Osteocyte (in vitro differentiated cells): ENCODE data around the gene STARD3. TPM values are rescaled to one million over a fixed set of nuclear protein-coding genes. Genes with fewer than 3 reads are reported as not detected.

Source experiments
- DNase-seq: peaks from one replicate; pipeline ENCODE4 v3.0.0; 2021; ENCODE audit warnings: mixed read lengths; ENCODE audit not compliant: unreplicated experiment; ENCODE audit errors: extremely low spot score
- H3K27ac Mint-ChIP-seq: one replicate; pipeline ENCODE4 v1.8.0; 2021; ENCODE audit warnings: mild to moderate bottlenecking, mixed read lengths; ENCODE audit not compliant: unreplicated experiment
- H3K27me3 Mint-ChIP-seq: one replicate; pipeline ENCODE4 v1.8.0; 2021; ENCODE audit warnings: mixed read lengths; ENCODE audit not compliant: unreplicated experiment
- H3K36me3 Mint-ChIP-seq: one replicate; pipeline ENCODE4 v1.8.0; 2021; ENCODE audit warnings: mixed read lengths; ENCODE audit not compliant: unreplicated experiment
- H3K4me1 Mint-ChIP-seq: one replicate; pipeline ENCODE4 v1.8.0; 2021; ENCODE audit warnings: mixed read lengths; ENCODE audit not compliant: unreplicated experiment
- H3K4me3 Mint-ChIP-seq: one replicate; pipeline ENCODE4 v1.8.0; 2021; ENCODE audit warnings: mild to moderate bottlenecking, moderate library complexity, mixed read lengths; ENCODE audit not compliant: unreplicated experiment
- H3K9me3 Mint-ChIP-seq: one replicate; pipeline ENCODE4 v1.8.0; 2021; ENCODE audit warnings: mixed read lengths; ENCODE audit not compliant: unreplicated experiment
- total RNA-seq: library from RNA; stranded (reverse); gene quantifications from 2 replicates; pipeline ENCODE4 v1.2.1, GENCODE V29; 2021
- TF ChIP-seq, protein P1 (sequence below): fragments of 200-600 bp; sonication (generic); IDR thresholded peaks from 2 replicates; pipeline ENCODE4 v1.5.0; 2021; ENCODE audit warnings: antibody characterized with exemption, mild to moderate bottlenecking, moderate library complexity

The STARD3 gene
- total RNA-seq, 1 donor from 2014 or later, result 68.9 TPM

DNA sequence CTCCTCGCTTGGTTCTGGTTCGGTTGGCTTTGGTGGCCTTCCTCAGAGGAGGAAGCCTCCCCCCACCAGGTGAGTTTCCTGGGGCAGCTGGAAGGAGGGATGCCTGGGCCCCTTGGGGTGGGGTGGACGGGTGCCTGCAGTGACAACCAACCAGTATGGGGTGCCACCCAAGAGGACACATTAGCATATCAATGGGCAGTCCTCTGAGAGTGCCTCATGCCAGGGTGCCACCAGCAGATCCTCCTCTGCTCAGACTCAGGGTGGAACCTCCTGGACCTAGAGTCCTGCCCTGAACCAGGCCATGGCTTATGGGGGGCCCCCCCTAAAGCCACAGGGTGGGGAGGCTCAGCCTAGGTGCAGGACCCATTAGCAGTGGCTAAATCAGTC, 7.5 kb upstream of the STARD3 start:
- Mint-ChIP-seq H3K4me3 (no peak overlapping the region), H3K9me3 (no peaks in the 10 kb centered on the region)

DNA sequence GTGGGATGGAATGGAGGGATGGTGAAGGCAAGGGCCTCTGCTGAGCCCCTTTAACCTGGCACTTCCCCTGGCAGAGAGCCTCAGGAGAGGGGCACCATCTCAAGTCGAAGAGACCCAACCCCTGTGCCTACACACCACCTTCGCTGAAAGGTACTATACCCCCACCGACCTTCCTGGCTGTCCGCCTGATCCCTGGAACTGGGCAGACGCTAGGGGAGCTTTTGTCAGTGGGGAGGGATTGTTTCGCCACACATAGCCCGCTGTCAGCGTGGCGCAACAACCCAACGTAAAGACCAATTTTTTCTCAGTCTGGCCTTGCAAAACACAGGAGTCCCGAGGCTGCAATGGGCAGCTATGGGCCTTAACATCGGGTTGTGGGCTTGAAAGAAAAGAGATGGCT, 7.0 kb upstream of the STARD3 start:
- TF ChIP-seq, protein P1, sequence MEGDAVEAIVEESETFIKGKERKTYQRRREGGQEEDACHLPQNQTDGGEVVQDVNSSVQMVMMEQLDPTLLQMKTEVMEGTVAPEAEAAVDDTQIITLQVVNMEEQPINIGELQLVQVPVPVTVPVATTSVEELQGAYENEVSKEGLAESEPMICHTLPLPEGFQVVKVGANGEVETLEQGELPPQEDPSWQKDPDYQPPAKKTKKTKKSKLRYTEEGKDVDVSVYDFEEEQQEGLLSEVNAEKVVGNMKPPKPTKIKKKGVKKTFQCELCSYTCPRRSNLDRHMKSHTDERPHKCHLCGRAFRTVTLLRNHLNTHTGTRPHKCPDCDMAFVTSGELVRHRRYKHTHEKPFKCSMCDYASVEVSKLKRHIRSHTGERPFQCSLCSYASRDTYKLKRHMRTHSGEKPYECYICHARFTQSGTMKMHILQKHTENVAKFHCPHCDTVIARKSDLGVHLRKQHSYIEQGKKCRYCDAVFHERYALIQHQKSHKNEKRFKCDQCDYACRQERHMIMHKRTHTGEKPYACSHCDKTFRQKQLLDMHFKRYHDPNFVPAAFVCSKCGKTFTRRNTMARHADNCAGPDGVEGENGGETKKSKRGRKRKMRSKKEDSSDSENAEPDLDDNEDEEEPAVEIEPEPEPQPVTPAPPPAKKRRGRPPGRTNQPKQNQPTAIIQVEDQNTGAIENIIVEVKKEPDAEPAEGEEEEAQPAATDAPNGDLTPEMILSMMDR, result no peak
- peaks cover 53% of the 10 kb centered on the region for H3K27me3 Mint-ChIP-seq
- peaks cover 15% of the 10 kb centered on the region for H3K4me1 Mint-ChIP-seq
- no peak overlapping the region for H3K4me3 Mint-ChIP-seq
- no peaks in the 10 kb centered on the region for H3K36me3 Mint-ChIP-seq
- no peak overlapping the region for H3K27ac Mint-ChIP-seq
- no peaks in the 10 kb centered on the region for H3K9me3 Mint-ChIP-seq
- no peak for DNase-seq

More for the DNA sequence above, 7.5 kb upstream of the STARD3 start:
- TF ChIP-seq, protein P1, result no peak
- Mint-ChIP-seq H3K36me3 (no peaks in the 10 kb centered on the region), H3K27ac (no peak overlapping the region), H3K4me1 (peaks cover 15% of the 10 kb centered on the region), H3K27me3 (peaks cover 57% of the 10 kb centered on the region)
- DNase-seq, result no peak

DNA sequence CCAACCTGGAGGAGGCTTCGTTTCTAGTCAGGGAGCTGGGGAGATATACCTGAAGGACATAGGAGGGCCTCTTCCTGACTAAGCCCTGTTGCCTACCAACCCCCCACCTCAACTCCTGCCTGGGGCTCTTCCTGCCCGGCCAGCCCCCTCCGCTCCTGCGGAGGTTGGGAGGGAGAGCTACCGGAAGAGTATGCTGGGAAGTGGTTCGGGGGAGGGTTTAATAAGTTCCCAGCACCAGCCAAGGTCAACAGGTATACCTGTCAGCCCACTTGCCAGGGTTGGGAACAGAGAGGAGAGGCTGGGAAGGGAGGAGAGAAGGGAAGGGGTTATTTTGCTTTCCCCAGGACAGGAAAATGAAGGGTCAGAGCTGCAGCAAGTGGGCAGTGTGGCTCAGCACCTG, 5.5 kb upstream of the STARD3 start:
- peaks cover 12% of the 10 kb centered on the region for H3K4me1 Mint-ChIP-seq
- peaks cover 38% of the 10 kb centered on the region for H3K27me3 Mint-ChIP-seq
- no peaks in the 10 kb centered on the region for H3K36me3 Mint-ChIP-seq
- no peak overlapping the region for H3K27ac Mint-ChIP-seq
- TF ChIP-seq, protein P1, result no peak
- no peaks in the 10 kb centered on the region for H3K9me3 Mint-ChIP-seq
- no peak overlapping the region for H3K4me3 Mint-ChIP-seq
- DNase-seq, result no peak

DNA sequence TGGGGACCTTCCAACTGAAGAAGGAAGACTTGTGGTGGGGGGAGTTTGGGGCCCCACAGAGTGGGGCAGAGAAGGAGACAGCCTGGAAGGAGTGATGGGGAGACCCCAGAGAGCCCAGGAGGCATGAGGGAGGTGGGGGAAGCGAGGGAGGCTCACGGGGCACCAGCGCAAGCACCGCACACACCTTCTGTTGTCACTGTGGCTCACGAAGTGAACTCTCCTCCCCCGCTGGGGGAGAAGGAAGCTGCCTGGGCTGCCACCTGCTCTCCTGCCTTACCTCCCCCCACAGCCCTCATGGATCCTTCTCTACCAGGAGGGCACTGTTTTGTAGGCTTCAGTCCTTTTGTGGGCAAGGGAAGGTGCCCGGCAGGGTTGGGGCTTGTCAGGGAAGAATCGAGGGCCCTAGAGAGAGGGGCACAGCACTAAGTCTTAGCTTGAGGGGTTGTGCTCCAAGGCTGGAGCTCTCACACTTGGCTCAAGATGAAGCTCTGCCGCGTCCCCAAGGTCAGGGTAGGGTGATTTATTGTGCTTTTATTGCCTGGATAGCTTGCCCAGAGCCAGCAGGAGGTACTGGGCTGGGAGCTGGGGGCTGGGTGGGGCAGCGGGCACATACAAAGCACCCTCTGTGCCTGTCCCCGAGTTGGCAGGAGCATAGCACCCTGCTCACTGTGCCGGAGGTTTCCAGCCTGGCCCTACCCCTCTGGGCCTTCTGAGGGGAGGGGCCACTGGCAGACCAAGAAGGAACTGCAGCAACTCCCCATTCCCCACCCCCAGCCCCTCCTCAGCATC, 4.6 kb upstream of the STARD3 start:
- no peak for DNase-seq
- H3K27ac Mint-ChIP-seq, result no peak overlapping the region
- peaks cover 34% of the 10 kb centered on the region for H3K27me3 Mint-ChIP-seq
- H3K9me3 Mint-ChIP-seq, result no peaks in the 10 kb centered on the region
- TF ChIP-seq, protein P1, result no peak
- H3K4me1 Mint-ChIP-seq, result peaks cover 9% of the 10 kb centered on the region
- no peaks in the 10 kb centered on the region for H3K36me3 Mint-ChIP-seq
- no peak overlapping the region for H3K4me3 Mint-ChIP-seq

DNA sequence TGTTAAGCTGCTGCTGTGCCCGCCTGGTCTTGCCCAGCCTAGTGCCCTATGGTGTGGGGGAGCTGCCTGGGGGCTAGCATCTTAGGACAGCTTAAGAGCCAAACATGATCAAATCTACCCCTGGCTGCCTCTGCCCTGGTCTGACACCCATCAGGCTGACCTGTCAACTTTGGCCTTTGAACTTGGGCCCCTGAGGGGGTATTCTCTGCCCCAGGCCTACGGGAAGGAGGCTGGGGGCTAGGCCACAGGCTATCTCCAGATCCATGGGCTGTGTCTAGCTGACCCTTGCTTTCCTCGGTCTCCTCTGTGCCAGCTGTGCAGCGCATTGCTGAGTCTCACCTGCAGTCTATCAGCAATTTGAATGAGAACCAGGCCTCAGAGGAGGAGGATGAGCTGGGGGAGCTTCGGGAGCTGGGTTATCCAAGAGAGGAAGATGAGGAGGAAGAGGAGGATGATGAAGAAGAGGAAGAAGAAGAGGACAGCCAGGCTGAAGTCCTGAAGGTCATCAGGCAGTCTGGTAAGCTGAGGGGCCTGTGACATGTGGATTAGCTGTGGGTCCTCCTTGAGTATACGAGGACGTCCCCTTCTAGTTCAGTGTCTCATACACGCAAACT, 3.3 kb upstream of the STARD3 start:
- H3K4me3 Mint-ChIP-seq, result no peak overlapping the region
- TF ChIP-seq, protein P1, result no peak
- H3K9me3 Mint-ChIP-seq, result no peaks in the 10 kb centered on the region
- H3K36me3 Mint-ChIP-seq, result no peaks in the 10 kb centered on the region
- H3K27me3 Mint-ChIP-seq, result peaks cover 23% of the 10 kb centered on the region
- DNase-seq, result no peak
- H3K27ac Mint-ChIP-seq, result no peak overlapping the region
- H3K4me1 Mint-ChIP-seq, result peaks cover 18% of the 10 kb centered on the region
